ENCODE results near the gene CEP97.

- TF ChIP-seq CTCF (IDR thresholded peaks at IDR 0.05) (no peak), POLR2A (IDR thresholded peaks at IDR 0.05) (no peak)
These were observed 43.9 kb upstream of the CEP97 start for GRCh38 chr3:101680466-101680865.

Data from heart left ventricle (tissue), 13 donors.